CD8-positive, alpha-beta memory T cell (primary cell): ENCODE data around the gene SUN2. TPM values are rescaled to one million over a fixed set of nuclear protein-coding genes. Genes with fewer than 3 reads are reported as not detected.
A peak's percentile ranks its signal among the peaks of the same experiment; 100 is the strongest.

Source experiments
- CTCF ChIA-PET: fragments of 350-600 bp; sonication (Branson Sonifier 250); formaldehyde crosslinking; loops from one replicate; lab custom pipeline; 2021; ENCODE audit warnings: antibody characterized with exemption; lab: Charles Lee
- POLR2A ChIA-PET: fragments of 350-600 bp; sonication (Branson Sonifier 250); formaldehyde crosslinking; loops from one replicate; lab custom pipeline; 2021; ENCODE audit warnings: antibody characterized with exemption; lab: Charles Lee
- DNase-seq, 5 donors: peaks; one replicate each; pipeline versions ENCODE4 v3.0.0 to v3.0.0-alpha.2; 2020 to 2022; ENCODE audit warnings: mixed read lengths in 1 of 5
- H3K27ac ChIP-seq: one replicate; pipeline ENCODE4 v1.7.0; 2013; ENCODE audit warnings: low read depth, mild to moderate bottlenecking, low read length, moderate library complexity
- H3K27me3 ChIP-seq: 2 replicates; pipeline ENCODE4 v1.7.0; 2013; ENCODE audit warnings: low read length, mild to moderate bottlenecking; ENCODE audit not compliant: insufficient read depth, poor library complexity, severe bottlenecking
- H3K36me3 ChIP-seq: 2 replicates; pipeline ENCODE4 v1.7.0; 2013; ENCODE audit warnings: mild to moderate bottlenecking, low read length, moderate library complexity; ENCODE audit not compliant: insufficient read depth
- H3K4me1 ChIP-seq: 2 replicates; pipeline ENCODE4 v1.7.0; 2013; ENCODE audit warnings: mild to moderate bottlenecking, low read length, moderate library complexity; ENCODE audit not compliant: insufficient read depth
- H3K4me3 ChIP-seq: 2 replicates; pipeline ENCODE4 v1.7.0; 2013; ENCODE audit warnings: mild to moderate bottlenecking, low read length
- H3K9me3 ChIP-seq: 2 replicates; pipeline ENCODE4 v1.7.0; 2013; ENCODE audit warnings: mild to moderate bottlenecking, low read length
- H3K27ac Mint-ChIP-seq, 8 donors: one replicate each; pipeline ENCODE4 v1.8.0; 2020 to 2021; ENCODE audit warnings: mixed read lengths in 8 of 8, mild to moderate bottlenecking in 6 of 8, inconsistent platforms in 3 of 8, moderate library complexity in 3 of 8
- H3K27me3 Mint-ChIP-seq, 2 donors: one replicate each; pipeline ENCODE4 v1.8.0; 2020 to 2021; ENCODE audit warnings: mixed read lengths in 2 of 2, mild to moderate bottlenecking in 1 of 2, moderate library complexity in 1 of 2
- H3K36me3 Mint-ChIP-seq, 3 donors: one replicate each; pipeline ENCODE4 v1.8.0; 2020 to 2021; ENCODE audit warnings: mixed read lengths in 3 of 3, inconsistent platforms in 1 of 3, mild to moderate bottlenecking in 1 of 3
- H3K4me1 Mint-ChIP-seq, 3 donors: one replicate each; pipeline ENCODE4 v1.8.0; 2020 to 2021; ENCODE audit warnings: mixed read lengths in 3 of 3, inconsistent platforms in 1 of 3, mild to moderate bottlenecking in 1 of 3
- H3K4me3 Mint-ChIP-seq, 7 donors: one replicate each; pipeline ENCODE4 v1.8.0; 2020 to 2021; ENCODE audit warnings: mixed read lengths in 7 of 7, mild to moderate bottlenecking in 6 of 7, moderate library complexity in 4 of 7, inconsistent platforms in 2 of 7
- H3K9me3 Mint-ChIP-seq, 5 donors: one replicate each; pipeline ENCODE4 v1.8.0; 2020 to 2022; ENCODE audit warnings: mixed read lengths in 5 of 5, mild to moderate bottlenecking in 3 of 5, moderate library complexity in 2 of 5, inconsistent platforms in 1 of 5
- polyA plus RNA-seq: library from polyadenylated mRNA; unstranded; fragments of 300-500 nt; fragmentation: Illumina TruSeq; gene quantifications from one replicate; pipeline ENCODE4 v1.2.3, GENCODE V29; 2021
- total RNA-seq, 2 experiments: library from RNA; stranded (reverse); gene quantifications; one replicate each; pipeline ENCODE4 v1.2.3, GENCODE V29; 2021

SUN2 gene
- total and polyA plus RNA-seq, 3 experiments from 2014 or later, result 168 to 753 (median 185) TPM

DNA sequence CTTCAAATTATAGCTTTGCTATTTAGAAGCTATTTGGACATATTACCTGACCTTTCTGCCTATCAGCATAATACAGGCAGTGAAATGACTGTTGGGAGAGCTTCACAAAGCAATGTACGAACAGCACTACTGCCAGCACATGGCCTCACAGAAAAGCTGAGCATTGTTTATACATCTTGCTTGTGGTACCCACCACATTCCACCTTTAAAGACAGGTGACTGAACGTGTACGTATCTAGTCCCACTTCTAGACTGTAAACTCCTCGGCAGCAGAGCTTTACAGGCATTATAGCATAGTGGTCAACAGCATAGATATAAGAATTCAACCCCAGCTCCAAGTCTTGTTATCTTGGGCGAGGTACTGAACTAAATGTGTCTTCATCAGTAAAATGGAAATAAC lies 56.7 kb downstream of the SUN2 start:
- H3K4me3 ChIP-seq, result peak overlapping the region; percentile 77
- Mint-ChIP-seq H3K27me3 (peaks cover 0 to 6% of the 10 kb centered on the region in 2 donors), H3K27ac (peak overlapping the region; percentile 94 to 100 (median 98)), H3K4me1 (peaks cover 52 to 78% (median 68%) of the 10 kb centered on the region in 3 donors), H3K36me3 (peaks cover 0 to 46% (median 6%) of the 10 kb centered on the region in 3 donors), H3K4me3 (peak overlapping the region; percentile 82 to 96 (median 90)), H3K9me3 (peaks cover 0 to 2% (median 0%) of the 10 kb centered on the region in 5 donors)
- peaks cover 54% of the 10 kb centered on the region for H3K4me1 ChIP-seq
- H3K9me3 ChIP-seq, result no peaks in the 10 kb centered on the region
- DNase-seq, result peak in 1 of 5 donors; percentile 22
- no peaks in the 10 kb centered on the region for H3K27me3 ChIP-seq
- H3K36me3 ChIP-seq, result no peaks in the 10 kb centered on the region
- CTCF ChIA-PET, result interaction anchor here (1.3 to 2.5 kb wide), 3 partner anchors 13 to 53 kb away, joined by 4 to 19 read pairs (median 6); partner anchors contain the start of gene TOMM22
- peak overlapping the region; percentile 98 for H3K27ac ChIP-seq
- POLR2A ChIA-PET, result interaction anchor here (1.4 to 2.3 kb wide), 2 partner anchors 17 to 24 kb away, joined by 3 to 9 read pairs; partner anchors contain the start of gene TOMM22

DNA sequence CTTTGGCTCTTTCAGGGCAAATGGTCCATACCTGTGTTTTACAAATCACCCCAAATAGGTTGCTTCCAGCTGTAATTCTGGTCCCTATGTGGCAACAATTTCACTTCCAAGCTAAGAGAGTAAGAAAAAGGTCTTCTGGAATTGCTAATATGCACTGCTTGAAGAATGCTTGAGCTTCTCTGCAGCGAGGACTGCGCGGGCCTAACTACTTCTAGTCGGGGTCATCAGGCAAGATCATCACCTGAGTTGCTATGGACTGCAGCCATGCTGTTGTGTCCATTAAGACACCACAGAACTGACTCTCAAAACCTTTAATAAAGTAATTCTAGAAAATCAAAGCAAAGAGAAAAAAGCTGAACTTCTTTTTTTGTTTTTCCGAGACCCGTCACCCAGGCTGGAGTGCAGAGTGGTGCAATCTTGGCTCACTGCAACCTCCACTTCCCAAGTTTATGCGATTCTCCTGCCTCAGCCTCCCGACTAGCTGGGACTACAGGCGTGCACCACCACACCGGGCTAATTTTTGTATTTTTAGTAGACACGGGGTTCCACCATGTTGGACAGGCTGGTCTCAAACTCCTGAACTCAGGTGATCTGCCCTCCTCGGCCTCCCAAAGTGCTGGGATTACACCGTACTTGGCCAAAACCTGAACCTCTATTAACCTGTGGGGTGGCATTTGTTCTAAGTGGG lies 57.2 kb downstream of the SUN2 start:
- Mint-ChIP-seq H3K27me3 (peaks cover 0 to 6% of the 10 kb centered on the region in 2 donors), H3K36me3 (peaks cover 0 to 52% (median 6%) of the 10 kb centered on the region in 3 donors), H3K4me1 (peaks cover 51 to 79% (median 69%) of the 10 kb centered on the region in 3 donors), H3K9me3 (peaks cover 0 to 2% (median 0%) of the 10 kb centered on the region in 5 donors), H3K4me3 (peak overlapping the region; percentile 82 to 96 (median 90)), H3K27ac (peak overlapping the region; percentile 94 to 100 (median 98))
- Histone ChIP-seq H3K9me3 (no peaks in the 10 kb centered on the region), H3K4me1 (peaks cover 57% of the 10 kb centered on the region), H3K27ac (peak overlapping the region; percentile 98), H3K4me3 (peak overlapping the region; percentile 77), H3K36me3 (no peaks in the 10 kb centered on the region), H3K27me3 (no peaks in the 10 kb centered on the region)
- DNase-seq, result no peak
- CTCF ChIA-PET, result interaction anchor here (1.3 to 2.5 kb wide), 3 partner anchors 12 to 53 kb away, joined by 4 to 19 read pairs (median 6); partner anchors contain the start of gene TOMM22
- POLR2A ChIA-PET, result interaction anchor here (2.3 kb wide), 2 partner anchors 16 to 17 kb away, joined by 9 to 12 read pairs; partner anchors contain the start of gene TOMM22

DNA sequence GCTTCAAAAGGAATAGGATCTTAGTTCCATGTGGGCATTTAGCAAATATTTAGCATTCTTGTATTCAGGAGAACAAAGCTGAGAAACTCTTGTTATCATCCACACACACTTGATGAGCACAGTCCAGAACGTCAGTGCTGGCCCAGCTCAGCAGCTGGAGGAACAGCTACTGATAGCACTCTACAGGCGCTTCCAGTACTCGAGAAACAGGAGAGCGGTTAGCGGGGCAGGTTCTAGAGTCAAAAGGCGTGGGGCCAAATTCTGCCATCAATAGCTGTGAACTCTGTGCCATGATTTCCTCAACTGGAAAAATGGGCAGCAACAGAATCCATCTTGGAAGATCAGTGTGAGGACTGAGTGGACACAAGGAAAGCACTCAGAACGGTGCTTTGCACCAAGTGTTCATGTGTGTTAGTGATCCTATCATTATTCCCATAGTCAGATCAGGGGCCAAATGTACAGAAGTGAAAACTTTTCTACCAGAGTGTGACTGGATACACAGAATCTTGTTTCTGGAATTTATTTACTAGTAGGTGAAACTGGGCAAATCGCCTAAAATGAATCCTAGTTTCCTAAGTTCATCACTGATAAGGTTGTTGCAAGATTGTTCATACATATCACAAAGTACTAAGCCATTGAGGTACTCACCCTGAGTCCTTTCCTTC lies 58.2 kb downstream of the SUN2 start:
- Histone ChIP-seq H3K27ac (no peak overlapping the region), H3K9me3 (no peaks in the 10 kb centered on the region), H3K27me3 (no peaks in the 10 kb centered on the region), H3K4me1 (peaks cover 57% of the 10 kb centered on the region), H3K36me3 (no peaks in the 10 kb centered on the region), H3K4me3 (no peak overlapping the region)
- Mint-ChIP-seq H3K4me1 (peaks cover 56 to 84% (median 75%) of the 10 kb centered on the region in 3 donors), H3K36me3 (peaks cover 0 to 61% (median 6%) of the 10 kb centered on the region in 3 donors), H3K4me3 (peak overlapping the region in 5 of 7 donors; percentile 5 to 96 (median 48)), H3K27ac (peak overlapping the region; percentile 70 to 100 (median 98)), H3K9me3 (peaks cover 0 to 2% (median 0%) of the 10 kb centered on the region in 5 donors), H3K27me3 (peaks cover 0 to 6% of the 10 kb centered on the region in 2 donors)
- ChIA-PET POLR2A (interaction anchor here (0.6 to 2.3 kb wide), 3 partner anchors 8 to 195 kb away, joined by 3 to 12 read pairs (median 4); partner anchors contain the start of genes GTPBP1 and TOMM22), CTCF (interaction anchor here (0.9 to 2.1 kb wide), 3 partner anchors 8 to 54 kb away, joined by 3 to 9 read pairs (median 6); partner anchors contain the start of genes GTPBP1 and TOMM22)
- DNase-seq, result no peak

DNA sequence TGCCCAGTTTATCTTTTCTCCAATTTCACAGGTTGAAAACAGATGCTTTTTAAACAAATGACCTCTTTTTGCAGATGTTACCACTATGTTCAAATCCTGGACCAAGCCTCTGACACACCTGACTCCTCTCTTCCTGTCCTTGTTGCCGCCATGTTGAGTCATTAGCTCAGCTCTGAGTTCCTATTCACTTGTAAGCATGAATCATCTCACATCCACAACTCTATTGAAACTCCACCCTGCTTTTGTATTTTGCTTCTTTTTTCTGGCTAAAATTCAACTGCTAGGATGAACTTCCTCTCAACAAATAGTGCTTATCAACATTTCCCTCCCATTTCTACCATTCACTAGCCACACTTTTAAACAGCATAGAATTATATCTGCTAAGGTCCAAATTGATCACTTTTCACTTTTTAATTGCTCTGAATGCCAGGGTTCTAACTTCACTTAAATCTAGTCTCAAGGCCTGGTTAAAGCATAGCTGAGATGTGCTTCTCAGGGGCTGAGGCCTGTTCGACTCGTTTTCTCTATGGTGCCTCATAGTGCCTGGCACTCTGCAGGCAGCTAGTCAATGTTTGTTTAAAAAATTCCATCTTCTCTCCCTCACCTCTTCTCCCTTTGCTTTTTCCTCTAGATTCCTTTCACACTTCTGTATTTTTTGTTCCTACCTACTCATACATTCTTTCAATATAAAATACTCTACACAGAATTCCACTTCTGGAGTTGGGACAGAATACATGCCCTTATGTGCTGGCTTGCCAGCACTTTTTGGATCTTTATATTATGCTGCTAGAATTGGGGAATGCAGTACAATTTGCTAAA lies 59.0 kb downstream of the SUN2 start:
- ChIA-PET CTCF (interaction anchor here (0.9 to 1.6 kb wide), 3 partner anchors 9 to 15 kb away, joined by 3 to 9 read pairs (median 3); partner anchors contain the start of genes GTPBP1 and TOMM22), POLR2A (interaction anchor here (0.6 to 2.3 kb wide), 3 partner anchors 9 to 194 kb away, joined by 3 to 12 read pairs (median 4); partner anchors contain the start of genes GTPBP1 and TOMM22)
- Histone ChIP-seq H3K9me3 (no peaks in the 10 kb centered on the region), H3K36me3 (no peaks in the 10 kb centered on the region), H3K4me1 (peaks cover 52% of the 10 kb centered on the region), H3K27me3 (no peaks in the 10 kb centered on the region), H3K4me3 (no peak overlapping the region), H3K27ac (no peak overlapping the region)
- H3K9me3 Mint-ChIP-seq, result peaks cover 0 to 2% (median 0%) of the 10 kb centered on the region in 5 donors
- peaks cover 0 to 6% of the 10 kb centered on the region in 2 donors for H3K27me3 Mint-ChIP-seq
- peak overlapping the region in 5 of 7 donors; percentile 1 to 90 (median 40) for H3K4me3 Mint-ChIP-seq
- H3K36me3 Mint-ChIP-seq, result peaks cover 0 to 66% (median 6%) of the 10 kb centered on the region in 3 donors
- peaks cover 56 to 88% (median 79%) of the 10 kb centered on the region in 3 donors for H3K4me1 Mint-ChIP-seq
- H3K27ac Mint-ChIP-seq, result peak overlapping the region; percentile 54 to 100 (median 88)
- peak in 1 of 5 donors; percentile 57 for DNase-seq

DNA sequence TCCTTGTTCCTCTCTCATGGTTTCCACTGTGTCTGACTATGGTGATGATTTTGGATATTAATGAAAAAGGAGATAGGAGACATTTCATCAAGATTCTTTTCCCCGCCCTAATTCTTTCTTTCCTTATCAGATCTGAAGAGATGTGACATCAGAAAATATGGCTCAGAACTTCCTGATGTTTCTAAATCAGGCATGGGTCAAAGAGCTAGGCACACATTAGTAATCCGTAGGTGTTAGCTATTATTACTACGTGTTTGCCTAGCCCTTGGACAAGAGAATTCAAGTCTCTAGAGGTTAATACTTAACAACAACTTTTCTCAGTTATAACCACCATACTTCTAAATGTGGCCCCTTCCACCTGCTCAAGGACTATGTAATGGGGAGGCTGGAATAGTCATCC lies 60.9 kb downstream of the SUN2 start:
- Histone ChIP-seq H3K27ac (no peak overlapping the region), H3K9me3 (no peaks in the 10 kb centered on the region), H3K36me3 (no peaks in the 10 kb centered on the region), H3K27me3 (no peaks in the 10 kb centered on the region), H3K4me3 (no peak overlapping the region), H3K4me1 (peaks cover 45% of the 10 kb centered on the region)
- DNase-seq, result no peak
- H3K36me3 Mint-ChIP-seq, result peaks cover 0 to 69% (median 8%) of the 10 kb centered on the region in 3 donors
- peak overlapping the region in 1 of 7 donors; percentile 6 for H3K4me3 Mint-ChIP-seq
- no peaks in the 10 kb centered on the region for H3K9me3 Mint-ChIP-seq
- peaks cover 0 to 1% of the 10 kb centered on the region in 2 donors for H3K27me3 Mint-ChIP-seq
- peak overlapping the region in 7 of 8 donors; percentile 3 to 74 (median 38) for H3K27ac Mint-ChIP-seq
- CTCF ChIA-PET, result interaction anchor here (2.4 kb wide), 1 partner anchor 13 kb away, joined by 12 read pairs; the partner anchor contains the start of gene TOMM22
- peaks cover 46 to 80% (median 75%) of the 10 kb centered on the region in 3 donors for H3K4me1 Mint-ChIP-seq
- POLR2A ChIA-PET, result interaction anchor here (0.7 kb wide), 1 partner anchor 69 kb away, joined by 7 read pairs; no protein-coding TSS in a partner anchor

GRCh38 chr22:38694049-38694448 lies 61.7 kb downstream of the SUN2 start:
- DNase-seq, result no peak
- Histone ChIP-seq H3K36me3 (peaks cover 2% of the 10 kb centered on the region), H3K4me3 (no peak overlapping the region), H3K27me3 (no peaks in the 10 kb centered on the region), H3K9me3 (no peaks in the 10 kb centered on the region), H3K27ac (no peak overlapping the region), H3K4me1 (peaks cover 37% of the 10 kb centered on the region)
- Mint-ChIP-seq H3K36me3 (peaks cover 0 to 68% (median 11%) of the 10 kb centered on the region in 3 donors), H3K9me3 (no peaks in the 10 kb centered on the region), H3K27ac (peak overlapping the region in 2 of 8 donors; percentile 14 to 32), H3K4me1 (peaks cover 37 to 71% (median 66%) of the 10 kb centered on the region in 3 donors), H3K4me3 (no peak overlapping the region), H3K27me3 (peaks cover 0 to 1% of the 10 kb centered on the region in 2 donors)
- ChIA-PET POLR2A (no interaction called here), CTCF (interaction anchor here (2.4 kb wide), 1 partner anchor 12 kb away, joined by 12 read pairs; the partner anchor contains the start of gene TOMM22)
